AG09309 (cell line): ENCODE data around the gene SLC8A1.

ENCODE experiments used
- DNase-seq: peaks from one replicate; pipeline ENCODE4 v3.0.0-alpha.2; 2010; ENCODE audit warnings: low read depth
- H3K4me3 ChIP-seq: 2 replicates; pipeline ENCODE4 v1.5.1; 2011; ENCODE audit warnings: mild to moderate bottlenecking, low read depth, low read length, moderate library complexity; ENCODE audit not compliant: control insufficient read depth
- CTCF ChIP-seq: IDR thresholded peaks from 2 replicates; pipeline ENCODE4 v1.5.1; 2011; ENCODE audit warnings: mild to moderate bottlenecking, low read depth, low read length, inconsistent platforms; ENCODE audit not compliant: insufficient read depth, control insufficient read depth; ENCODE audit errors: missing control alignments

The SLC8A1 gene

DNA sequence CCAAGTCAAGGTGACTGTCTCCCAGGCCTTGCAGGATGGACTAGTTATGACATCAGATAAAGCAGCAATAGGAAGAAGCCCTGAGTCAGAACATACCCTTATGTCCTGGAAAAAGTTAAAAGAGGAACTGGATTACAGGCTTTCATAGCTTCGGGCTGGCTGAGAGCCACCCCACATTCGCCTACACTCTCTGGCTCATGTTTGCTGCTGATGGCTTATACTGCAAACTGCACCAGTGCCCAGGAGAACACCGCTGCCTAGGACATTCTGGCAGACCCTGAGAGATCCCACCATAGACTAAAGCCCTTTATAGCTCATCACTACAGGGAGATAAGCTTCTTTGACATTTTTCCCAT is 20.3 kb downstream of the SLC8A1 start:
- DNase-seq = peak; percentile 68
- H3K4me3 ChIP-seq = no peak overlapping the region
- no peak for TF ChIP-seq CTCF

DNA sequence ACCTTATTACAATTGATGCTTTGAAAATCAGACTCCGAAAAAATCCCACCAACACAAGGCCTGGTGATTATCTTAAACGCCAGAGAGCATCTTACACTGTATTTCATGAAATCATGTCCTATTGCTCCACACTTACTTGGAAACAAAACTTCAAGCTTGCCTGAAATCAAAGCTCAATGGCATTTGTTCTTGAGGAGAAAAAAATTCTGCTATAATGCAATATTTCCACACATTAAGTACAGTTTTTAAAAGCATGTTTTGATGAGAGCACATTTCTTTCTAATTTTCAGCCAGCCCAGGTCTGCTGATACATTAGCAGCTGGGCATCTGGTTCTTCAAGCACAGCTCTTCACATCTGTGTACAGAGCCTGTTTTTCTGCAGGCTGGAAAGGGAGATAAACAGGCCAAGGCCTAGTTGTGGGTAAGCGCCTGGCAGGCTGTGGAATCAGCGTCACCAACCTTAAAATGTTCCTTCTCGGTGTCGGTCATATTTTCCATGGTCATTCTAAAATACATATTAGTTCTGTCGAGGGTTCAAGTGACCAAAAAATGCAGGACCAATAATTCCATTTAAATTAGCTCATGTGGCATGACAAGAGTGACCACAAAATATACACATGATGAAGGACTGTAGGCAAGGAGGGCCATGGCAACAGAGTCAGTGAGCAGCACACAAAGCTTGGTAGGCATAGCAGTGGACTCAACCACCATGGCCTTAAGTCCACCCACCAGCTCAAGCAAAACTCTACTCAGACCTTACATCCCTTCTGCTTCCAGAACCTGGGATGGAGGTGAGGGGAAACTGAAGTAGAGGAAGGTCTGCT is 20.9 kb downstream of the SLC8A1 start:
- DNase-seq = no peak
- H3K4me3 ChIP-seq = no peak overlapping the region
- TF ChIP-seq CTCF = no peak

- no peak overlapping the region for H3K4me3 ChIP-seq
- DNase-seq = no peak
- no peak for TF ChIP-seq CTCF
Measured at GRCh38 chr2:40428439-40428838, 23.5 kb downstream of the SLC8A1 start.

DNA sequence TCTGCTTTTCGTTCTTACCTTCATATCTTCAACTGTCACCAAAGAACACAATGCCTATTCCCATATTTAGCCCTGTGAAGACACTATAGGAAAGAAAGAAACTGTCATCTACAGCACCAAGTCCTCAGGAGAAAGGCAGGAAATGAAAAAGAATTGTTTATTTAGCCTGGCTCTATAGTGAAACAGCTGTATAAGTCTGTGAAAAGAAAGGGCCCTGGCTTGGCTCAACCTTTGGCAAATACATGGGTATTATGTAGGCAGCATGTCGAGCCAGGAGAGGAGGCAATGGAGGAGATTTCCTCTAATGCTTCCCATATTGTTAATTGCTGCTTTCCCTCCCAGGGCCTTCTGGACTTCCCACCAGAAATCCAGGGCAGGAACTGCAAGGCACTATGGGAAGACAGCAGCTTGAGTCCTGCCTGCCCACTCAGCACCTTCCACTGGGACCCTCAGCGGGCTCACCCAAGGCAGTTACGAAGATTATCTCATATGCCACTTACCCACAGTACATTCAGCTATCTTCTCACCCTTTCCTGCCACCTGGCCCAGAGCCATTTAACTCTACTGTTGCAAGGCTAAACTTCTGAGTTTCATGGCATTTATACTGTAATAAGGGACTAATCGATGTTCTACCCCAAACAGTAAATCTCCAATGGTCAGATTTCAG is 30.1 kb downstream of the SLC8A1 start:
- no peak overlapping the region for H3K4me3 ChIP-seq
- no peak for DNase-seq
- no peak for TF ChIP-seq CTCF

DNA sequence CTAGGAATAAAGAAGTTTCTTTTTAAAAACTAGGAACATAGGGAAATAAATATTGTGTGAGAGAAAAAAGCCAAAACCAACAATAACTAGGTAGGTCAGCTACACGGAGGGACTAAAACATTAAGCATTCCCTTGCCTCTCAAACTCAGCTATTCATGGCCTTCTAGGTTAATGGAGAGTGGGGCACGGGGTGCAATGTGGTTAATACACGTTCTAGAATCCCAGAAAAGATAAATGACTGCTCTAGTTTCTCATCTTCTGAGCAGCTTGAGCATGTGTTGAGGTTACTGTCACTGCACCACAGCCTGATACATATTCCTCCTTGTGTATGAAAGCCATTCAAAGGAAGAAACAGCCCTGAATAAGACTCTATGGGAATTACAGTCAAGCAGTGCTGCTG is 31.4 kb downstream of the SLC8A1 start:
- H3K4me3 ChIP-seq = no peak overlapping the region
- no peak for TF ChIP-seq CTCF
- no peak for DNase-seq

DNA sequence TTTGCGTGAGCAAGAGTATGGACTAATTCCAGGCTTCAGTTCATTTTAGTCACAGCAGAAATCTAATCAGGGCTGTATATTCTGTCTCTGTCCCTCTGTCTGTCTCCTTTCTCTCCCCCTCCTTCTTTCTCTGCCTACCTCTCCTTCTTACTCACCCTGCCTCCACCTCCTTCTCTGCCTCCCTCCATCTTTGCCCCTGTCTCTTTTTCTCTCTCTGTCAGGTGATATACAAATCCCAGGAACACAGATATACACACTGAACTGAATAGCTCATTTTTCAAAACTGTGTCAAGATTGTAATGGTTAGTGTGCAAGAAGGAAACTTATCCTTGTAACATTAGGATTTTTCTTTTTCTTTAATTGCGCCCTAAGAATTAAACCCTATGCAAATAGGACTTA is 32.5 kb downstream of the SLC8A1 start:
- no peak for DNase-seq
- no peak overlapping the region for H3K4me3 ChIP-seq
- TF ChIP-seq CTCF = no peak
